ENCODE measurements around the gene LAD1.

- TF ChIP-seq CTCF (IDR thresholded peaks at IDR 0.05; ENCODE audit: poor library complexity), result no peak
- TF ChIP-seq EZH2 (IDR thresholded peaks at IDR 0.05; ENCODE audit: borderline replicate concordance), result no peak
- TF ChIP-seq EZH2phosphoT487 (IDR thresholded peaks at IDR 0.05; ENCODE audit: low read depth, severe bottlenecking, unreplicated experiment), result no peak
These were observed 37.3 kb upstream of the LAD1 start for GRCh38 chr1:201436393-201436792.

Measured in hepatocyte (in vitro differentiated cells).